ENCODE data around the gene CST7.

DNA sequence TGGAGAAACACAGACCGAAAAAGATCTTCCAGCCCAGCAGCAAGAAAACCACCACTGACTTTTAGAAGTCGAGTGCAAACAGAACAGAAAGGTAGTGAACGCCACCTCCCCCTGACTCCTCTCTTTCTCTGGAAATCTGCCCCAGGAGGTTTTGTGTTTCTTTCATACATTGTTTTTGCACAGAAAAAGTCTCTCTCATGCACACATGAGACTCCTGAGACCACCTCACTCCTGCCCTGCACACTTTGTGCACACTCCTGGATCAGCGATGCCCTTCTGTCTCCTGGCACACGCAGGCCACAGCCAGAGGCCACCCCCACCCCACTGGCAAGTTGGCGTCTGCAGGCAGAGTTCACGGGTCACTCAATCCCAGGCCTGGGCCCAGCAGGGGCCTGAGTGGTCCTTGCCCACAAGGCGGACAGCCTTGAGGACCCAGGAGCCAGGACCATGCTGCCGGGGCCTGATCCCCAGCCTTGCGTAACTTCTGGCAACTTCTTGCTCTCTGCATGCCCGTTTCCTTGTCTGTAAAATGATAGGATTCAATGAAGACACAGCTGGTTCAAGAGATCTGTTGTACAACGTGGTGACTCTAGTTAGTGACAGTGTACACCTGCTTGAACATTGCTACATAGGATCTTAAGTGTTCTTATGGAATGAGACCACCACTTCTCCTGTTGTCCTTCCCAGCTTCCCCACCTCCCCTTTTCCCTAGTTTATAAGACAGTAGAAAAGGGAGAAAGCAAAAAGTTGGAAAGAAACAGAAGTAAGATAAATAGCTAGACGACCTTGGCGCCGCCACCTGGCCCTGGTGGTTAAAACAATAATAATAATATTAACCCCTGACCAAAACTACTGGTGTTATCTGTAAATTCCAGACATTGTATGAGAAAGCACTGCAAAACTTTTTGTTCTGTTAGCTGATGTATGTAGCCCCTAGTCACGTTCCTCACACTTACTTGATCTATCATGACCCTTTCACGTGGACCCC is 30.2 kb upstream of the CST7 start:
- TF ChIP-seq, protein P1, sequence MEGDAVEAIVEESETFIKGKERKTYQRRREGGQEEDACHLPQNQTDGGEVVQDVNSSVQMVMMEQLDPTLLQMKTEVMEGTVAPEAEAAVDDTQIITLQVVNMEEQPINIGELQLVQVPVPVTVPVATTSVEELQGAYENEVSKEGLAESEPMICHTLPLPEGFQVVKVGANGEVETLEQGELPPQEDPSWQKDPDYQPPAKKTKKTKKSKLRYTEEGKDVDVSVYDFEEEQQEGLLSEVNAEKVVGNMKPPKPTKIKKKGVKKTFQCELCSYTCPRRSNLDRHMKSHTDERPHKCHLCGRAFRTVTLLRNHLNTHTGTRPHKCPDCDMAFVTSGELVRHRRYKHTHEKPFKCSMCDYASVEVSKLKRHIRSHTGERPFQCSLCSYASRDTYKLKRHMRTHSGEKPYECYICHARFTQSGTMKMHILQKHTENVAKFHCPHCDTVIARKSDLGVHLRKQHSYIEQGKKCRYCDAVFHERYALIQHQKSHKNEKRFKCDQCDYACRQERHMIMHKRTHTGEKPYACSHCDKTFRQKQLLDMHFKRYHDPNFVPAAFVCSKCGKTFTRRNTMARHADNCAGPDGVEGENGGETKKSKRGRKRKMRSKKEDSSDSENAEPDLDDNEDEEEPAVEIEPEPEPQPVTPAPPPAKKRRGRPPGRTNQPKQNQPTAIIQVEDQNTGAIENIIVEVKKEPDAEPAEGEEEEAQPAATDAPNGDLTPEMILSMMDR (IDR thresholded peaks at IDR 0.05; ENCODE audit: low read length), result no peak
- no peak for TF ChIP-seq EZH2 (optimal IDR thresholded peaks at IDR 0.05; ENCODE audit: low read depth, low read length)
